Tibial artery (tissue), 4 donors: Measurements from ENCODE around the gene TAL1.

Source experiments
- DNase-seq, 2 donors: peaks; one replicate each; pipeline ENCODE4 v3.0.0-alpha.2; 2019
- H3K27ac ChIP-seq, 2 donors: fragments of 200-600 bp; sonication (generic) in 1 of 2; 1 replicate in 1 of 2; 2 replicates in 1 of 2; pipeline ENCODE4 v1.5.1; 2018 to 2019; ENCODE audit warnings: mild to moderate bottlenecking in 1 of 2
- H3K27me3 ChIP-seq, 2 donors: fragments of 200-600 bp; sonication (generic) in 1 of 2; one replicate each; pipeline versions ENCODE4 v1.5.1 to v1.6.0; 2016 to 2019
- H3K36me3 ChIP-seq, 3 donors: fragments of 200-600 bp; sonication (generic) in 2 of 3; one replicate each; pipeline ENCODE4 v1.5.1; 2016 to 2019; ENCODE audit warnings: mild to moderate bottlenecking in 2 of 3
- H3K4me1 ChIP-seq, 4 donors: fragments of 200-600 bp; sonication (generic) in 2 of 4; 1 replicate in 3 of 4; 2 replicates in 1 of 4; pipeline ENCODE4 v1.5.1; 2016 to 2019
- H3K4me3 ChIP-seq, 2 donors: fragments of 200-600 bp; sonication (generic) in 1 of 2; 1 replicate in 1 of 2; 2 replicates in 1 of 2; pipeline ENCODE4 v1.5.1; 2018 to 2019; ENCODE audit warnings: mild to moderate bottlenecking in 2 of 2
- H3K9me3 ChIP-seq, 3 donors: fragments of 200-600 bp; sonication (generic) in 1 of 3; one replicate each; pipeline ENCODE4 v1.5.1; 2016 to 2019
- intact Hi-C: fragments of 100-400 bp; cut with DNase I; formaldehyde crosslinking; loops from one replicate; pipeline ENCODE4 v1.15.0; 2023; ENCODE audit warnings: low total_unique reads
- TF ChIP-seq, protein P1 (sequence below), 2 experiments: fragments of 200-600 bp in 1 of 2; fragments of 450-650 bp in 1 of 2; IDR thresholded peaks; one replicate each; pipeline ENCODE4 v1.5.1; 2017 to 2019; ENCODE audit warnings: antibody characterized with exemption in 2 of 2, mild to moderate bottlenecking in 1 of 2, moderate library complexity in 1 of 2

TAL1 gene

DNA sequence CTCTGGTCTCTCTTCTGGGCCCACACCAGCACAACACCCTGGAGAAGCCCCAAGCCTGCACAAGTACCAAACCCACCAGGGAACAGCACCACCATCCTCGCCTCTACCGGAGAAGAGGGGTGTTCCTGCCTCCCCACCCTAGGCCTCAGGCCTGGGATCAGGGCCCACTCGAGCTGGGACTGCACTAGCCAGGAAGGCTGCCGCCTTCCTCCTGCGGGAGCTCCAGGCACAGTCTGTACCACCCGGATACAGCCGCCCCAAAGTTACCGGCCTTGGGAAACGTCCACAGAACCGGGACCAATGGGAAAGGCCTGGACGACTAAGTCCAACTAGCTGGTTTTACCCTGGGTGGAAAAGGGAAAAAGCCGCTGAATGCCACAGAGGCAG, 3.4 kb downstream of the TAL1 start:
- DNase-seq = no peak

DNA sequence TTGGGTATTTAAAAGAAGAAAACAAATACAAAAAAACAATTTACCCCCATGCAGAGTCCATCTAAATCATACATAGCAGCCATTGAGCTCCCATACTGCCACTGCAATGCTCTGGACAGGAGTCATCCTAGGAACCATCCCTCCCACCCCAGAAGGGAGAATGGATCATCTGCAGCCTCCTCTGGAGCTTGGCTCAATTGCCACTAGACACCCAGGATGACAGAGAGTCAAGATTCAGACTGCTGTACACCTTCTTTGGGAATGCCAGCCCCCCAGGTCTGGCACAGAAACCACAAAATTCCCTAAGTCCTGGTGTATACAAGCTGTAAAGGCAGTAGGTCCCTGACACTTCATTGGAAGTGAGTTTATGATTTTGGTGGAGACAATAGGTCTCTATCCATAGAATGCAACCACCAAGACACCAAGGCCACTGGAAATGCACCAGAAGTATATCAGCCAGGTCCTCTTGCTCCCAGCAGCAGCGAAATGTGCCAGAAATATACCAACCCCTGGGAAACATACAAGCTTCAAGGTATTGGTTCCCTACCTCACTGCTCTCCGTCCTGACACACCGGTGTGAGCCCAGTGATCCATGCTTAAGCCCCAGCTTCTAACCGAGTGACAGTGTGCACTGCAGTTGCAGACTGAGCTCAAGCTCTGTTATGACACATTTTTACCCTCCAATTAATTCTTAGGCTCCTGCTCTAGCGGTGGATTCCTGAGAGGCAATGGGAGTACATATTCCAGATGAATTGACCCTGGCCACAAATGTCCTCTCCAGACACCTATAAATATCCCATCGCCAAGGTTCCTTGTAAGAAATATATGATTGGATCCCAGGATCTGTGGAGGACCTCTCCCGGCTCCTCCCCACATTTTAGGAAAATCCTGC, 4.4 kb downstream of the TAL1 start:
- Histone ChIP-seq H3K9me3 (no peaks in the 10 kb centered on the region), H3K4me3 (no peak overlapping the region), H3K27me3 (peaks cover 11 to 98% of the 10 kb centered on the region in 2 donors), H3K27ac (no peak overlapping the region), H3K36me3 (no peaks in the 10 kb centered on the region), H3K4me1 (peaks cover 3 to 42% (median 35%) of the 10 kb centered on the region in 4 donors)
- peak in 1 of 2 donors; percentile 34 for DNase-seq
- intact Hi-C loops = no loop called here
- TF ChIP-seq, protein P1, sequence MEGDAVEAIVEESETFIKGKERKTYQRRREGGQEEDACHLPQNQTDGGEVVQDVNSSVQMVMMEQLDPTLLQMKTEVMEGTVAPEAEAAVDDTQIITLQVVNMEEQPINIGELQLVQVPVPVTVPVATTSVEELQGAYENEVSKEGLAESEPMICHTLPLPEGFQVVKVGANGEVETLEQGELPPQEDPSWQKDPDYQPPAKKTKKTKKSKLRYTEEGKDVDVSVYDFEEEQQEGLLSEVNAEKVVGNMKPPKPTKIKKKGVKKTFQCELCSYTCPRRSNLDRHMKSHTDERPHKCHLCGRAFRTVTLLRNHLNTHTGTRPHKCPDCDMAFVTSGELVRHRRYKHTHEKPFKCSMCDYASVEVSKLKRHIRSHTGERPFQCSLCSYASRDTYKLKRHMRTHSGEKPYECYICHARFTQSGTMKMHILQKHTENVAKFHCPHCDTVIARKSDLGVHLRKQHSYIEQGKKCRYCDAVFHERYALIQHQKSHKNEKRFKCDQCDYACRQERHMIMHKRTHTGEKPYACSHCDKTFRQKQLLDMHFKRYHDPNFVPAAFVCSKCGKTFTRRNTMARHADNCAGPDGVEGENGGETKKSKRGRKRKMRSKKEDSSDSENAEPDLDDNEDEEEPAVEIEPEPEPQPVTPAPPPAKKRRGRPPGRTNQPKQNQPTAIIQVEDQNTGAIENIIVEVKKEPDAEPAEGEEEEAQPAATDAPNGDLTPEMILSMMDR (IDR thresholded peaks at IDR 0.05) = no peak

More for the DNA sequence above, 3.4 kb downstream of the TAL1 start:
- Histone ChIP-seq H3K36me3 (no peaks in the 10 kb centered on the region), H3K4me1 (peaks cover 3 to 42% (median 35%) of the 10 kb centered on the region in 4 donors), H3K27ac (no peak overlapping the region), H3K9me3 (no peaks in the 10 kb centered on the region), H3K27me3 (peaks cover 11 to 98% of the 10 kb centered on the region in 2 donors), H3K4me3 (peak overlapping the region in 1 of 2 donors; percentile 12)
- TF ChIP-seq, protein P1 (IDR thresholded peaks at IDR 0.05) = no peak
- intact Hi-C loops = no loop called here

DNA sequence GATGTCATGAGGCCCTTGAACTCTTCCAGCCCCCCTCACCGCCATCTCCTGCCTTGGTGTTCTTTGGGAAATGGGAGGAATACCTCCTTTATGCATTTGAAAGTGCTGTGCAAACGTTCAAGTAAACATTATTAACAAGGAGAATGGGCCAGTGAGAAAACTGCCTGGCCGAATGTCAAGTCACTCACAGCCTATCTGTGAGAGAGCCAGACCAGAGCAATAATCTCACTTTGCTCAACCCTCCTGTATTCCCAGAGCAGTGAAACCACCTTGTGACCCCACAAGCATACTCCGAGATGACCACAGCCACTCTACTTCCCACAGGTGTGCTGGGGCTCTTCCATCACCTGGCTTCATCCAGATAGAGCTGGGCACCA, 5.2 kb downstream of the TAL1 start:
- no peak overlapping the region for H3K27ac ChIP-seq
- peaks cover 3 to 36% (median 30%) of the 10 kb centered on the region in 4 donors for H3K4me1 ChIP-seq
- H3K36me3 ChIP-seq = no peaks in the 10 kb centered on the region
- H3K9me3 ChIP-seq = no peaks in the 10 kb centered on the region
- peaks cover 6 to 97% of the 10 kb centered on the region in 2 donors for H3K27me3 ChIP-seq
- no peak for DNase-seq
- no peak overlapping the region for H3K4me3 ChIP-seq
- intact Hi-C loops = no loop called here
- TF ChIP-seq, protein P1 (IDR thresholded peaks at IDR 0.05) = no peak

DNA sequence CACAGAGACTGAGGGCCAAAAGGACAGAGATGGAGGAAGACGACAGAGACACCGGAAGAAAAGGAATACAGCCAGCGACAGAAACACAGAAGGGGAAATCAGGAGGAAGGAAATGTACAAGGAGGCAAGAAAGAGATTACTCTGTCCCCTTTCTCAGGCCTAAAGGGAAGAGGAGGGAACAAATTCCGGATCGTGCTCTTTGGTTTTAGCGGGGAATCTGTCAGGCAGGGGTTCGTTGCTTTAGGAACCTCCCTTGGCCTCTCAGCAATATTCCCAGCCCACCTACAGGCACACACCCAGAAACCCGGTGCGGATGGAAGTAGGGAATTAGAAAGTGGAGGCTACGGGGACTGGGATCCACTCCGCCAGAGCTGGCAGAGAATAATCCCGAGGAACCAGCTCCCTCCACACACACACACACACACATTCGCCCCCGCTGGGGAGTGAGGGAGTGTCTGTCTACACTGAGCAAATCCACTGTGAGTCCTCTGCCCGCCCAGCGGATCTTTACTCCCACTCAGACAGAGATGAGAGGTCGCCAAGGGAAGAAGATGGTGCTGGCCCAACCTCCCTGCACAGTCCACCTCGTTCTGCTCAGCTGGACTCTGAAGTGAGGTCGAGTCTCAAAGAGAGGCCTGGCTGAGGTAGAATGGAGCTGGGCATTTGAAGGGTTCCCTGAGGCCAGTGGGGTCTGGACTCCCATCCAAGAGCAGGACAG, 5.7 kb downstream of the TAL1 start:
- H3K36me3 ChIP-seq = no peaks in the 10 kb centered on the region
- peaks cover 3 to 31% (median 25%) of the 10 kb centered on the region in 4 donors for H3K4me1 ChIP-seq
- TF ChIP-seq, protein P1 (IDR thresholded peaks at IDR 0.05) = no peak
- no peaks in the 10 kb centered on the region for H3K9me3 ChIP-seq
- intact Hi-C loops = no loop called here
- H3K27ac ChIP-seq = no peak overlapping the region
- H3K27me3 ChIP-seq = peaks cover under 1 to 97% of the 10 kb centered on the region in 2 donors
- H3K4me3 ChIP-seq = peak overlapping the region in 1 of 2 donors; percentile 43
- DNase-seq = no peak

DNA sequence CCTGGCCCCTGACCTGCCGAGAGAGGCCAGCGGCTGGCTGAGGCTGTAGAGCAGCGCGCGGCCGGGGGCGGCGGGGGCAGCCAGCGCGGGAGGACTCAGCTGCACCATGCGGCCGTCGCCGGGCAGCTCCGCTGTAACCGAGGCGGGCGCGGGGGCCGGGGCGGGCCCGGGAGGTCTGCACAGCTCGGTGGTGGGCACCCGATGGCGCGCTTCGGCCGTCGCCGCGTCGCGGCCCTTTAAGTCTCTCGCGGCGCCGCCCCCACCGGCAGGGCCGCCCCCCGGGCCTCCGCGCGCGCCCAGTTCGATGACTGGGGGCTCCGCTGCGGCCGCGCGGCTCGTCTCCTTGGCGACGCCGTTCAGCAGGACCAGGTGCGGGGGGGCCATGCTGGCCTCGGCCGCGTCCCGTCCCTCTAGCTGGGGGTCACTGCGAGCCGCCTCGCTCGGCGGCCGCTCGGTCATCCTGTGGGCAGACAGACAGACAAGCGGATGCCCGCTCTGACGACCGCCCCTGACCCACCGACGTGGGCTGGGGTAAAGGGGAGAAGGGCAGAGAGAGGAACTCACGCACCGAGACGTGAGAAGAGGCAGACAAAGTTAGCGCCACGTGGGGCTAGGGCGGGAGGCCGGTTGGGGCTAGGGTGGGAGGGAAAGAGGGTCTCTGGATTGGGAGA, 6.5 kb downstream of the TAL1 start:
- no peak for DNase-seq
- intact Hi-C loops = no loop called here
- TF ChIP-seq, protein P1 (IDR thresholded peaks at IDR 0.05) = no peak
- H3K4me1 ChIP-seq = peaks cover 3 to 23% (median 18%) of the 10 kb centered on the region in 4 donors
- H3K4me3 ChIP-seq = peak overlapping the region; percentile 24 to 43
- no peaks in the 10 kb centered on the region for H3K36me3 ChIP-seq
- H3K9me3 ChIP-seq = no peaks in the 10 kb centered on the region
- H3K27me3 ChIP-seq = peaks cover 0 to 97% of the 10 kb centered on the region in 2 donors
- H3K27ac ChIP-seq = no peak overlapping the region
